Ovary (tissue), 9 donors: ENCODE results near the gene TSGA10IP. TPM values are rescaled to one million over a fixed set of nuclear protein-coding genes. Genes with fewer than 3 reads are reported as not detected.

Source experiments
- DNase-seq, 5 donors: peaks; one replicate each; pipeline ENCODE4 v3.0.0-alpha.2; 2019 to 2020
- H3K27ac ChIP-seq, 2 donors: fragments of 200-600 bp; one replicate each; pipeline versions ENCODE4 v1.5.1 to v1.8.0; 2019 to 2022
- H3K27me3 ChIP-seq: fragments of 200-600 bp; one replicate; pipeline ENCODE4 v1.8.0; 2022
- H3K36me3 ChIP-seq: fragments of 200-600 bp; sonication (generic); one replicate; pipeline ENCODE4 v1.5.1; 2019
- H3K4me1 ChIP-seq: one replicate; pipeline ENCODE4 v1.8.1; 2013; ENCODE audit warnings: mild to moderate bottlenecking, moderate library complexity; ENCODE audit not compliant: insufficient read depth
- H3K4me3 ChIP-seq: fragments of 200-600 bp; sonication (generic); one replicate; pipeline ENCODE4 v1.5.1; 2017
- H3K9me3 ChIP-seq, 2 donors: fragments of 200-600 bp in 1 of 2; sonication (generic) in 1 of 2; one replicate each; pipeline versions ENCODE4 v1.5.1 to v1.8.1; 2013 to 2019; ENCODE audit warnings: mild to moderate bottlenecking in 1 of 2, moderate library complexity in 1 of 2
- CTCF ChIP-seq, 3 donors: fragments of 450-650 bp in 2 of 3; fragments of 200-600 bp in 1 of 3; IDR thresholded peaks; one replicate each; pipeline versions ENCODE4 v1.5.1 to v1.8.0; 2016 to 2022; ENCODE audit warnings: antibody characterized with exemption in 3 of 3, mild to moderate bottlenecking in 1 of 3
- EP300 ChIP-seq: sonication (generic); formaldehyde crosslinking; IDR thresholded peaks from one replicate; pipeline ENCODE4 v1.6.1; 2017; ENCODE audit warnings: antibody characterized with exemption
- POLR2A ChIP-seq: fragments of 450-650 bp; IDR thresholded peaks from one replicate; pipeline ENCODE4 v1.6.1; 2017; ENCODE audit warnings: antibody characterized with exemption, mild to moderate bottlenecking, moderate library complexity
- WGBS, 3 donors: extraction: QIAGEN DNeasy Blood & Tissue Kit in 1 of 3; methylation state at CpG; one replicate each; pipeline versions ENCODE4 v1.1.5 to v1.1.7; 2013 to 2017; 5-methylcytosine and 5-hydroxymethylcytosine counted together
- intact Hi-C, 4 donors: fragments of 100-400 bp; cut with DNase I; formaldehyde crosslinking; loops; one replicate each; pipeline versions ENCODE4 v1.11.0 to v1.15.1; 2022 to 2023
- polyA plus RNA-seq, 2 donors: library from polyadenylated mRNA; stranded (reverse); fragments of 200-250 nt in 1 of 2; fragments of 350-450 nt in 1 of 2; fragmentation: Illumina TruSeq in 1 of 2; extraction: RNeasy Lipid Tissue Mini Kit (QIAGEN cat#74804) in 1 of 2; gene quantifications; one replicate each; pipeline ENCODE4 v1.2.3, GENCODE V29; 2013 to 2014
- total RNA-seq, 7 donors: library from RNA; depleted of rRNA in 2 of 7; stranded (reverse); fragments of >200 nt in 2 of 7; fragmentation: NEBNext Ultra II Directional in 3 of 7; extraction: Animal tissue kit (Norgen Biotek cat#: 25700) in 3 of 7; gene quantifications; one replicate each; pipeline versions ENCODE4 v1.1.0 to v1.2.4, GENCODE V29; 2016 to 2023
- donor health status: DM: no; HTN: no; CAD: no; lungs with moderate emphysema.
- donor health status: DM: no; HTN: no; CAD: no.
- donor health status: Bipolar disorder and iron deficiency.
- donor health status: DM: yes; HTN: yes; CAD: no.
- donor health status: DM: no; HTN: no; CAD: no.
- donor health status: DM: yes; HTN: yes; CAD: no.

The TSGA10IP gene
- total and polyA plus RNA-seq, 9 donors: not detected

- H3K36me3 ChIP-seq: no peaks in the 10 kb centered on the region
- DNase-seq: no peak
- H3K9me3 ChIP-seq: no peaks in the 10 kb centered on the region
- peak overlapping the region; percentile 58 to 79 for H3K27ac ChIP-seq
- H3K27me3 ChIP-seq: no peaks in the 10 kb centered on the region
- no peak overlapping the region for H3K4me3 ChIP-seq
- no peak for TF ChIP-seq CTCF (IDR thresholded peaks at IDR 0.05)
- TF ChIP-seq EP300: no peak
- no peak for TF ChIP-seq POLR2A
- WGBS, 3 donors: 64 to 73% (median 68%) methylated on average over 7 of the region's 7 CpGs
- H3K4me1 ChIP-seq: peaks cover 45% of the 10 kb centered on the region
- intact Hi-C loops: no loop called here
Measured at GRCh38 chr11:65916391-65916790, 28.9 kb upstream of the TSGA10IP start.

- no peak for TF ChIP-seq EP300
- TF ChIP-seq CTCF (IDR thresholded peaks at IDR 0.05): no peak
- no peak for TF ChIP-seq POLR2A
- Histone ChIP-seq H3K27ac (peak overlapping the region in 1 of 2 donors; percentile 43), H3K4me3 (peak overlapping the region; percentile 92), H3K4me1 (peaks cover 40% of the 10 kb centered on the region), H3K27me3 (no peaks in the 10 kb centered on the region), H3K9me3 (no peaks in the 10 kb centered on the region), H3K36me3 (no peaks in the 10 kb centered on the region)
- 77 to 81% (median 81%) methylated on average over 3 of the region's 3 CpGs for WGBS, 3 donors
- intact Hi-C loops: no loop called here
- DNase-seq: peak in 1 of 5 donors; percentile 52
Measured at GRCh38 chr11:65917077-65917433, 28.2 kb upstream of the TSGA10IP start.

GRCh38 chr11:65917434-65918210, 27.7 kb upstream of the TSGA10IP start:
- Histone ChIP-seq H3K4me3 (peak overlapping the region; percentile 92), H3K27ac (peak overlapping the region; percentile 79 to 84), H3K4me1 (peaks cover 37% of the 10 kb centered on the region), H3K9me3 (no peaks in the 10 kb centered on the region), H3K36me3 (no peaks in the 10 kb centered on the region), H3K27me3 (no peaks in the 10 kb centered on the region)
- TF ChIP-seq EP300 (no peak), CTCF (IDR thresholded peaks at IDR 0.05) (no peak), POLR2A (no peak)
- peak in 4 of 5 donors; percentile 37 to 56 (median 56) for DNase-seq
- intact Hi-C loops: loop anchor here in 1 of 4 donors (2.0 kb wide), 1 partner anchor 29 kb away; the partner anchor contains the start of gene FIBP
- WGBS, 3 donors: 57 to 63% (median 61%) methylated on average over 29 to 35 of the region's 35 CpGs

DNA sequence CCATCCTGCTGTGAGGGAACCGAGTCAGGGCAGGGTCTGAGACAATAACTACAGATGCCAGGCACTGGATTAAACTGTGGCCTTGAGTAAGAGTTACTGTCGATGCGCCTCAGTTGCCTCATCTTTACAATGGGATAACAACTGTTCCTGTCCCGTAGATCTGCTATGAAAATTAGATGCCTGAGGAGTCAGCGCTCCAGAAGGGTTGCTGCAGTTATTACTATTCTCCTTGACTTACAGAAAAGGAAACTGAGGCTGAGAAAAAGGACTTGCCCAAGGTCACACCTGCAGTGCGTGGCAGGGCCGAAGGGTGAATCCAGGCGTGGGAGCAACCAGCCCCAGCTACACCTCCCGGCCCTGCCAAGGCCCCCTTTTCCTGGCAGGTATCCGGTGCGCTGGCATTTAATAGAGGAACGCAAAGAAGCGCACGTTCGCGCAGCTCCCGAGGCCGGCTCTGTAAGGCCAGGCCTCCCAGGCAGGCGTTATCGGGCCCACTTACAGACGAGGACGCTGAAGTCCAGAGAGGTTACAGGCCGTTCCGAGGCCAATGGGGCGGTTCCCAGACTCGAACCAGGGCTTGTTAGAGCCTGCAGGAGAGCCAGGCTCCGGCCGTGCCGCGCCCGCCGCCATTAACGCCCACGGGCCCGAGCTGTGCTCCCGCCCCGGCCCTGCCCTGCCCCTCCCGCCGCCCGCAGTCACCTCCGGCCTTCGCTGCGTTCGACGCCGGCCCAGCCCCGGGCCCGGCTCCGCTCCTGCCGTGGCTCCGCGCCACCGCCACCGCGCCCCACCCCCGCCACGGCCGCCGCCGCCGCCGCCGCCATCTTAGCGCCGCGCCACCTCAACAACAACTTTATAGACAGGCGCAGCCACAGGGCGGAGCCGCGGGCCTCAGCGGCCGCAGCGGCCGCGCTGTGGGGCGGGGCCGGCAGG, 26.8 kb upstream of the TSGA10IP start, which contains the start of gene C11orf68:
C11orf68 (minus strand) TSS at position 852 of the 930 bp plus-strand sequence; CDS start at position 821, 31 bp downstream.
- H3K27ac ChIP-seq: peak within 1 kb of the TSS; percentile 79 to 84
- 2 to 5% (median 2%) methylated on average over 28 to 77 of the region's 77 CpGs for WGBS, 3 donors
- H3K9me3 ChIP-seq: no peaks in the 10 kb centered on the region
- no peaks in the 10 kb centered on the region for H3K36me3 ChIP-seq
- no peaks in the 10 kb centered on the region for H3K27me3 ChIP-seq
- intact Hi-C loops: loop anchor here in 1 of 4 donors (2.0 kb wide), 1 partner anchor 30 kb away; the partner anchor contains the start of gene FIBP
- peaks cover 37% of the 10 kb centered on the region for H3K4me1 ChIP-seq
- peak in 1 of 5 donors; percentile 67 for DNase-seq
- TF ChIP-seq POLR2A (peak; percentile 40), EP300 (no peak), CTCF (IDR thresholded peaks at IDR 0.05) (peak in 1 of 3 donors; percentile 30)
- H3K4me3 ChIP-seq: peak within 1 kb of the TSS; percentile 92
